ENCODE results near the gene SCNN1A. TPM values are rescaled to one million over a fixed set of nuclear protein-coding genes. Genes with fewer than 3 reads are reported as not detected.

SCNN1A gene
- total RNA-seq (2014; rRNA removed), result 2.3 and 2.9 TPM in 2 replicates
- percentile 41 among the genes with signal in this experiment for Bru-seq, nascent RNA
- percentile 38 among the genes with signal in this experiment for BruChase-seq, experiment 1, labeled RNA remaining after a 6-hour chase
- BruChase-seq, experiment 2, labeled RNA remaining after a 2-hour chase, result percentile 38 among the genes with signal in this experiment
- long read RNA-seq, partial matches to known transcripts, result 2 of 4 reads
- long read RNA-seq, other reads (novel, unspliced or antisense), result 0 of 4 reads

DNA sequence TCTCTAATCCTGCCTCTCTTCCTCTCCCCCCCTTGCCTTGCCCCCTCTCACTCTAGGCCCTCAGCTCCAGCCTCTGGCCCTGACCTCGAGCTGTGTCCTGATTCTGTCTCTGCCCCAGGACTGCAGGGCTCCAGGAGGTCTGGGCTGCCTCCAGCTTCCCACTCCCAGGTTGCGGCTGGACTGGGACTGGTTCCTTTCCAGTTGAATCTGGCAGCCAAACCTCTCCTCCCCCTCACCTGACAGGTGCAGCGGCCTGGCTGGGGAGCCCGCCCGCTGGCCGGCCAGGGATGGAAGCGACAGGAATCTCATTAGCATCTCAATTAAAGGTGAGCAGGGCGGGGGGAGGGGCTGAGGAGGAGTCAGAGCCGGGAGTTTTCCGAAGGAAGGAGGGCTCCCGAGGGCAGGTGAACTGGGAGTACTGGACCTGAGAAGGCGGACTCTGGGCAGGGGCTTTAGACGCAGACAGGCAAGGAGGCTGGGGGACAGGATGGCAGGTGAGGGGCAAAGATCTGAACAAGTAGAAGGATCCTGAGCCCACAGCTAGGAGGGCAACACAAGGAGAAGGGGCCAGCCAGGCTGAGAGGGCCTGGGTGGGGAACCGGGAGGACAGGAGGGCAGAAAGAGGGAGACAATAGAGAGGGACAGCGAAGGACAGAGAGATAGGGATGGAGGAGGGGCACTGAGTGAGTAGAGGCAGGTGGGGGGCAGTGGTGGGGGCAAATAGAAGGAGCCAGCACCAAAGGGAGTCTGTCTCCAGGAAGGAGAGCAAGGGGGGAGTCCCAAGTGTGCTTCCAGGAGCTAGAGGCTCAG lies at the start of gene SCNN1A:
Gene SCNN1A (minus strand): TSS at position 295 of the 810 bp plus-strand sequence. CDS start 780 bp downstream, outside the sequence.
- Histone ChIP-seq H3K4me3 (ENCODE audit: low read length) (no peak within 1 kb of the TSS), H3K27ac (ENCODE audit: low read length) (0 out of 2 replicates have a peak within 1 kb of the TSS, but pooled peaks have one; percentile 15), H3K9me2 (replicated peaks; ENCODE audit: low read length) (no peaks in the 10 kb centered on the region), H3K79me2 (ENCODE audit: low read length) (no peaks in the 10 kb centered on the region), H3K9ac (ENCODE audit: low read length) (no peak within 1 kb of the TSS), H3K27me3 (ENCODE audit: low read length) (no peaks in the 10 kb centered on the region), H3K9me3 (ENCODE audit: low read length) (no peaks in the 10 kb centered on the region), H3K4me1 (ENCODE audit: insufficient read depth, low read length) (peaks cover 66% of the 10 kb centered on the region), H3F3A (ENCODE audit: low read length, unreplicated experiment) (peaks cover 5% of the 10 kb centered on the region), H3K4me2 (ENCODE audit: low read length) (peak within 1 kb of the TSS; percentile 22; the same call in 1 of the 2 replicates), H3K36me3 (ENCODE audit: low read depth, low read length) (no peaks in the 10 kb centered on the region), H4K20me1 (ENCODE audit: low read length) (no peaks in the 10 kb centered on the region), H2AFZ (ENCODE audit: low read length) (no peak within 1 kb of the TSS)
- DNase-seq (no peak), ATAC-seq (no peak)
- intact Hi-C loops (cut with micrococcal nuclease), result no loop called here
- CTCF ChIA-PET, result no interaction called here
- TF ChIP-seq, protein P1, sequence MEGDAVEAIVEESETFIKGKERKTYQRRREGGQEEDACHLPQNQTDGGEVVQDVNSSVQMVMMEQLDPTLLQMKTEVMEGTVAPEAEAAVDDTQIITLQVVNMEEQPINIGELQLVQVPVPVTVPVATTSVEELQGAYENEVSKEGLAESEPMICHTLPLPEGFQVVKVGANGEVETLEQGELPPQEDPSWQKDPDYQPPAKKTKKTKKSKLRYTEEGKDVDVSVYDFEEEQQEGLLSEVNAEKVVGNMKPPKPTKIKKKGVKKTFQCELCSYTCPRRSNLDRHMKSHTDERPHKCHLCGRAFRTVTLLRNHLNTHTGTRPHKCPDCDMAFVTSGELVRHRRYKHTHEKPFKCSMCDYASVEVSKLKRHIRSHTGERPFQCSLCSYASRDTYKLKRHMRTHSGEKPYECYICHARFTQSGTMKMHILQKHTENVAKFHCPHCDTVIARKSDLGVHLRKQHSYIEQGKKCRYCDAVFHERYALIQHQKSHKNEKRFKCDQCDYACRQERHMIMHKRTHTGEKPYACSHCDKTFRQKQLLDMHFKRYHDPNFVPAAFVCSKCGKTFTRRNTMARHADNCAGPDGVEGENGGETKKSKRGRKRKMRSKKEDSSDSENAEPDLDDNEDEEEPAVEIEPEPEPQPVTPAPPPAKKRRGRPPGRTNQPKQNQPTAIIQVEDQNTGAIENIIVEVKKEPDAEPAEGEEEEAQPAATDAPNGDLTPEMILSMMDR (conservative IDR thresholded peaks at IDR 0.05; ENCODE audit: low read depth, low read length), result no peak
- no peak for TF ChIP-seq EZH2 (IDR thresholded peaks at IDR 0.05; ENCODE audit: low read length, unreplicated experiment)
- TF ChIP-seq EZH2phosphoT487 (IDR thresholded peaks at IDR 0.05; ENCODE audit: borderline replicate concordance, low read length), result no peak
- BruUV-seq (replicated peaks), result no TSS peak
- POLR2A ChIA-PET (ENCODE audit: unreplicated experiment), result interaction anchor here (1.0 kb wide), 1 partner anchor 12 kb away, joined by 7 read pairs; no protein-coding TSS in a partner anchor

DNA sequence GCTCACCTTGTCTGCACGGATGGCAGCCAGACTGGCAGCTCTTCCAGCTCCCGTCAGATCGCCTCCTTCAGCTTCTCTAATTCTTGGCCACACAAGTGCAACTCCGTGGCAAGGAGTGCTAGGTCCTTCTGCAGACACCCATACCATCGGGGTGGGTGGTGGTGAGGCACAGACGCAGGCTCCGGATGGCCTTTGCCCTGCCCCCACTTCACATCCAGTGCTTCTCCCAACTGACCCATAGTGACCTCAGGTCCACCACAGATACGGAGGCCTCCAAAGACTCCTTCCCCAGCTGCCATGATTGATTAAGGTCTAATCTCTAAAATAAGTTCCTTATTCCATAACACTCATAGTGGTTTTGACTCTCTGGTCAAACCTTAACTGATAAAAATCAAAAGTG lies 49.5 kb upstream of the SCNN1A start:
- Histone ChIP-seq H3K4me2 (ENCODE audit: low read length) (no peak overlapping the region), H3K4me1 (ENCODE audit: insufficient read depth, low read length) (peaks cover 12% of the 10 kb centered on the region), H3K9ac (ENCODE audit: low read length) (no peak overlapping the region), H3F3A (ENCODE audit: low read length, unreplicated experiment) (no peaks in the 10 kb centered on the region), H3K27ac (ENCODE audit: low read length) (no peak overlapping the region), H3K9me2 (replicated peaks; ENCODE audit: low read length) (no peaks in the 10 kb centered on the region), H4K20me1 (ENCODE audit: low read length) (no peaks in the 10 kb centered on the region), H3K27me3 (ENCODE audit: low read length) (no peaks in the 10 kb centered on the region), H3K4me3 (ENCODE audit: low read length) (no peak overlapping the region), H3K79me2 (ENCODE audit: low read length) (no peaks in the 10 kb centered on the region), H2AFZ (ENCODE audit: low read length) (no peak overlapping the region), H3K9me3 (ENCODE audit: low read length) (no peaks in the 10 kb centered on the region), H3K36me3 (ENCODE audit: low read depth, low read length) (no peaks in the 10 kb centered on the region)
- no peak for TF ChIP-seq EZH2 (IDR thresholded peaks at IDR 0.05; ENCODE audit: low read length, unreplicated experiment)
- TF ChIP-seq, protein P1 (conservative IDR thresholded peaks at IDR 0.05; ENCODE audit: low read depth, low read length), result no peak
- no peak for TF ChIP-seq EZH2phosphoT487 (IDR thresholded peaks at IDR 0.05; ENCODE audit: borderline replicate concordance, low read length)
- intact Hi-C loops (cut with micrococcal nuclease), result loop anchor here (5.0 kb wide), 2 partner anchors 107 to 132 kb away; partner anchors contain the start of genes GAPDH and IFFO1
- ChIA-PET CTCF (interaction anchor here (0.6 kb wide), 1 partner anchor 63 kb away, joined by 4 read pairs; no protein-coding TSS in a partner anchor), POLR2A (ENCODE audit: unreplicated experiment) (no interaction called here)
- DNase-seq (no peak), ATAC-seq (no peak)
- no TSS peak for BruUV-seq (replicated peaks)

Measured in PC-3 (cell line).